Keratinocyte (primary cell): ENCODE data around the gene TNC.

Source experiments
- CTCF ChIP-seq, 3 experiments: IDR thresholded peaks in 1 of 3; conservative IDR thresholded peaks in 1 of 3; optimal IDR thresholded peaks in 1 of 3; 2 replicates in 2 of 3; 3 replicates in 1 of 3; pipeline versions ENCODE3 to v1.5.1; 2011; ENCODE audit warnings: low read length in 3 of 3, mild to moderate bottlenecking in 3 of 3, moderate library complexity in 2 of 3, control low read depth in 1 of 3, inconsistent platforms in 1 of 3; ENCODE audit not compliant: insufficient read depth in 2 of 3; ENCODE audit errors: extremely low read depth in 1 of 3
- EZH2 ChIP-seq: IDR thresholded peaks from one replicate; pipeline ENCODE4 v1.6.1; 2012; ENCODE audit warnings: inconsistent platforms, mild to moderate bottlenecking, low read length, moderate library complexity

- TF ChIP-seq CTCF (optimal IDR thresholded peaks at IDR 0.05 in 1 of 3, IDR thresholded peaks at IDR 0.05 in 1 of 3, conservative IDR thresholded peaks at IDR 0.05 in 1 of 3; ENCODE audit: extremely low read depth in 1 of 3, insufficient read depth in 2 of 3, low read length in 3 of 3) = no peak
- TF ChIP-seq EZH2 = no peak
Observed at GRCh38 chr9:115115924-115116323, 2.0 kb downstream of the TNC start.
